Suppressor macrophage treated with lipopolysaccharide for 4 hours (primary cell): ENCODE data around the gene SLC16A3.
"Not testable (repeated sequence)": the region's sequence is repeated elsewhere in the genome, so short reads cannot be mapped to it uniquely, and the experiment has no call there.

Experiments used
- DNase-seq: peaks from one replicate; pipeline ENCODE4 v3.0.0-alpha.2; 2020

Gene SLC16A3

DNA sequence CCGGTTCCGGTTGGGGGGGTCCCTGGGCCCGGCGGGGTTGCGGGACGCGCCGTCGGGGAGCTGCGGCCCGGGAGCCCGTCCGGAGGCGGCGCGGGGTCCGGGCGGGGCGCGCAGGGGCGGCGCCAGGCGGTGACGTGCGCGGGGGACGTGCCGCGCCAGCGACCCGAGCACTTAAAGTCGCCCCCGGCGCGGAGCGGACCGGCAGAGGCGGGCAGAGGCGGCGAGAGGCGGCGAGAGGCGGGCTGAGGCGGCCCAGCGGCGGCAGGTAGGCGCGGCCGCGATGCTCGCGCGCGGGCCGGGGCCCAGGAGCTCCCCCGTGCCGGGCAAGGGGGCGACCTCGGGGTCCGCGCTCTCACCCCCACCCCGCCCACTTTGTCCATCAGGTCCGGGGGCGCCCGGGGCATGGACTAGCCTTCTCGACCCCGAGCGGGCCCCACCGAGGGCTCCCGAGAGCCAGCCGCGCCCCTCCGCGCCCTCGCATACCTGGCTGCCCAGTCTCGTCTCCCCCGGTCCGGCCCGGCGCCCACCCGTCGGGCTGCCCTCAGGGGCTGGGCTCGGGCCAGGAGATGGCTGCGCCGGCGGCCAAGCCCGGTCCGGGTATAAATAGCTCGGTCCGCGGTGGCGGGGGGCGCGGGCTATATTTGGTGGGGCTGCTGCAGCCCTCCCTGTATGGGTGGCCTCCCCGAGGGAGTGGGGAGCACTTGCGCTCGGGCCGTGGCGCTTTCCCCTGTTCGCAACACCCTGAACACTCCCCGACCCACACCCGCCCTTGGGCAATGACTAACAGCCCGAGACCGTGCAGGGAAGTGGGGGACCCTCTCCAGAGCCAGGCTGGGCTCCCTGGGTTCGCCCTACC is at the start of gene SLC16A3:
Gene SLC16A3 (plus strand): TSS at position 201 of the 856 bp plus-strand sequence. CDS start 6,967 bp downstream, outside the sequence.
- DNase-seq: peak; percentile 89

DNA sequence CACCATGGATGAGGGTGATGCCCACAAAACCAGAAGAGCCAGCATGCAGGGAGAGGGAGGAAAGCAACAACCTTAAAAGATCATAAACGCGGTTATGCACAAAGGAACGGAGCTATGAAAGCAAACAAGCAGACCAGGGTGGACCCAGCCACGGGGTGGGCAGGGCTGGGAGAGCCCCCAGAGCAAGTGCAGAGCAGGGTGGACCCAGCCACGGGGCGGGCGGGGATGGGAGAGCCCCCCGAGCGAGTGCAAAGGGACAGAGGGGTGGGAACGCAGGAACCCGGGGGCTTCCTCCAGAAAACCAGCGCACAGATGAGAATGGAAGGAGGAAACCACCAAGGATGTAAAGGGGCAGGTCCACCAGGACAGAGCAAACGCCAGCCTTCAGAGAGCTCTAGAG is 49.4 kb upstream of the SLC16A3 start:
- no peak for DNase-seq

DNA sequence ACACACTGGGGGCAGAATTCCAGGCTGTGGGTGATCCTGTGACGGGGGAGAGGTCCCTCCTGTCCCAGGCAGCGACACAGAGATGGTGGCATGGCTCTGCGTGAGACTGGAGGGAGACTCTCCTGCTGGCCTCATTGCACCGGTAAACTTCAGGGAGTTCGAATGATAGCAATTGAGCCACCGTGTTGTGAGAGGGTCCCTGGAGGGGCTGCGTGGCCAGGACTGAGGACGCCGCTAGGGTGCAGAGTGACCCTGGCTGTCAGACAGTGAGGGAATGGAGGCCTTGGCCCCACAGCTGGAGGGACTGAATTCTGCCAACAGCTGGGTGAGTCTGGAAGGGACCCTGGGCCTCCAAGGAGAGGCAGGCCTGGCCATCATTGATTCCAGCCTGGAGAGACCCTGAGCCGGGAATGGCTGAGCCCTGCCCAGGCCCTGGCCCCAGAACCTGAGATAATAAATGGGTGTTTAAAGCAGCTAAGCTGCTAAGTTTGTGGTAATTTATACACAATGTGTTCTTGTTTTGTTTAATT is 48.8 kb upstream of the SLC16A3 start:
- DNase-seq: no peak

DNA sequence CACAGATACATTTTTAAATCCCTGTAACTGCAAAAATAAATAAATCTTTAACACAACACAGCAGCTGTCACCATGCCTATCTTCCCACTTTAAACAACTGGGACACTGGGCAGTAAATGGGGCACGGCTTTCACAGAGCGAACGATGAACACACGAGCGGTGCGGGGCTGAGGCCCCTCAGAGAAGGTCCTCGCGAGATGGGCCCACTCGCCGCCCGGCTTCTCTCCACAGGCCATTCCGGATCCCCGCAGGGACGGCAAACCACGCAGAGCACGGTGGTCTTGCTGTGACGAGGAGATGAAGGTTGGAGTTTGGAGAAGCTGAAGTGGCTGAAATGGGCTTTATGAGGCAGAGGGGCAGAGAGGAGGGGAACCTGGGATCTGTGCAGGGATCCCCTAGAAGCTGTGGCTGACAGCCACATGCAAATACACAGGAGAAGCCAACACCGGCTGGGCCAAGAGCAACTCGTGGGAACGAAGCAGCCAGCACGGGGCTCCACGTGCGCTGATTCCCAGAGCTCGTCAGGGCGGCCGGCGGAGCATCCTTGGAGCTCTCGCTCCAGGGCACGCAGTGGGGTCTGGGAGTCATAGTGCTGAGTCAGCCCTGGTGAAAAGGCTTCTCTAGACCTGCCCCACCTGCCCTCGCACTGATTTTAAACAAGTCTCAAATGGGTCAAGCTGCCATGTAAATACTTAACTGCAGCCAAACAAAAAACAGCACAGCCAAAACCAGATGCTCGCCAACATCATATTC is 47.9 kb upstream of the SLC16A3 start:
- DNase-seq: no peak

DNA sequence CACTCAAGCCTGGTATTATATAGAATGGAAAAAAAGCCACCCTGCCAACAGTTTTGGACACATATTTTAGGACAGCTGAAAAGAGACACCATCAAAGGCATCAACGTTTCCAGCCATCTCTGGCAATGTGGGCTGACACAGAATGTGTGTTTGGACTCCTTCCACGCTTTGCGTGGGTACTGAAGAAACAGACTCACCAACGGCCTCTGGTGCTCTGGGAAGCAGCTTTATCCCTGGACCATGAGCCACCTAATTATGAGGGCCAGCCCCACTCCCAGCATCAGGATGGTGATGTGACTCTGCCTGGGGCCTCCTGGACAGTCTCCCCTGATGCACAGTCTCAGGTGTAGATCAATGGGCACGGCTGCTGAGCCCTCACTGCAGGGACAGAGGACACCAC is 44.1 kb upstream of the SLC16A3 start:
- DNase-seq: no peak

DNA sequence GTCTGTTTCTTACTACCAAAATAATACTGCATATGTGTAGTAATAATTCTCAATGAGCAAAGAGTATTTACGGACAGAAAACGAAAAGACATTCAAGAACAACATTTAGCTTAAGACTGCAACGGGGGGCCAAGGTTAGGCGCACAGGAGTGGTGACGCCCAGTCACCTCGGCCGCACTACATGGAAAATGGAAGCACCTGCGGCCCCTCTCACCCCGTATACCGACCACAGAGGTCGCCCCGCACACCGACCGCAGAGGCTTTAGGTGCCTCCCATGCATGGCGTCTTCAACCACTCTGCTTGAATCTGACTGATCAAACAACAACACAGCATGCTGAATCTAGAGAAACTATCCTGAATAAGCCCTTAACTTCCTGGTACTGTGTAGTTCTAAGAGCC is 42.6 kb upstream of the SLC16A3 start:
- DNase-seq: no peak

DNA sequence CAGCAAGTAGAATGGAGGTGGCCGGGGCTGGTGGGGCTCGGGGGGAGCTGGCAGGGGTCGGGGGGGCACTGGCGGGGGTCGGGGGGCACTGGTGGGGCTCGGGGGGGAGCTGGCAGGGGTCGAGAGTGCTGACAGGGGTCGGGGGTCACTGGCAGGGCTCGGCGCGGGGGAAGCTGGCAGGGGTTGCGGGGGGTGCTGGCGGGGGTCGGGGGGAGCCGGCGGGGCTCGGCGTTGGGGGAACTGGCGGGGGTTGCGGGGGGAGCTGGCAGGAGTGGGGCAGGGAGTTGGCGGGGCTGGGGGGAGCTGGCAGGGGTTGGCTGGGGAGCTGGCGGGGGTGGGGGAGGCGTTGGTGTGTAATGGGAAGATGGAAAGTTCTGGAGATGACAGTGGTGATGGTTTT is 41.3 kb upstream of the SLC16A3 start:
- no peak for DNase-seq

DNA sequence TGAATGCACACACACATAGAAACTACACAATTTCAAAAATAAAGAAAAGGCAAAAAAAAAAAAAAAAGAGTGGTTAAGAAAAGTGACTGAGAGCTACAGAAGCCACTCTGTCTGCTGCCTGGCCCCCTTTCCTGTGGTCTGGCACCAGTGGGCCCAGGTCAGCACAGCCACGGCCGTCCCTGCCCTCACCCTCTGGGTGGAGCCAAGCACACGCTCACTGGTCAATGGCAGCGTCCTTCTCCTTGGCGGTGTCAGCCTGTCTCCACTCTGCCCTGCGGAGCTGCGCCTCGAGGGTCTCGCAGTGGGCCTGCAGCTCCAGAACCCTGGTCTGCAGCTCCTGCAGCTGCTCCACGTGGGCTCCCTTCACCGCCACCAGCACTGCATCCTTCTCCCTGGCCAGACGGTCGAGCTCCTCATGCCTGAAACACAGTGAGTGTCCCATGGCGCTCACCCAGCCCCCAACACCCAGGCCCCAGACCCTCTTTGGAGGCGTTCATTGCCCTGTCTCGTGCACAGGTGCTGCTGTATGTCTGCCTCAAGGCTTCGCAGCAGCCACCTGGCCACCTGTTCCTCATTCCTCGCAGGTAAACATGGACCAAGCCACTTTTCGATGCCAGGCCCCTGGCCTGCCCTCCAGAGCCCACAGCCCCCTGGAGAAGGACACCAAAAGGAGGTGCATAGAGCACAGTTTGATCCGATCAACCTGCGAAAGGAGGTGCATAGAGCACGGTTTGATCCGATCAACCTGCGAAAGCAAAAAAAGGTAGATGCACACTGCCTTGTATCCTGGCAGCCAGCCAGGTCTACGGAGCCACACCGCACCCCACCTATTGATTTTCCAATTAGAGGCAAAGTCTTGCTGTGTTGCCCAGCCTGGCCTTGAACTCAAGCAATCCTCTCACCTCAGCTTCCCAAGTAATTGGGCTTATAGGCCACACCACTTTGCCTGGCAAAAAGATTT is 40.6 kb upstream of the SLC16A3 start:
- DNase-seq: no peak

DNA sequence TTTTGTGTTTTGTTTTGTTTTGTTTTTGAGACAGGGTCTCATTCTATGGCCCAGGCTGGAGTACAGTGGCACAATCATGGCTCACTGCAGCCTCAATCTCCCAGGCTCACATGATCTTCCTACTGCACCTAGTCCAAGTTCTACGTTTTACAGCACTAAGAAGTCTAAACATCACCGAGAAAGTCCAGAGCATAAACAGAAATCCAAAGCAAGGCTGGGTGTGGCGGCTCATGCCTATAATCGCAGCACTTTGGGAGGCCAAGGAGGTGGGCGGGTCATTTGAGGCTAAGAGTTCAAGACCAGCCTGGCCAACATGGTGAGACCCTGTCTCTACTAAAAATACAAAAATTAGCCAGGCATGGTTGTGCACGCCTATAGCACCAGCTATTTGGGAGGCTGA is 35.8 kb upstream of the SLC16A3 start:
- not testable (repeated sequence) for DNase-seq

DNA sequence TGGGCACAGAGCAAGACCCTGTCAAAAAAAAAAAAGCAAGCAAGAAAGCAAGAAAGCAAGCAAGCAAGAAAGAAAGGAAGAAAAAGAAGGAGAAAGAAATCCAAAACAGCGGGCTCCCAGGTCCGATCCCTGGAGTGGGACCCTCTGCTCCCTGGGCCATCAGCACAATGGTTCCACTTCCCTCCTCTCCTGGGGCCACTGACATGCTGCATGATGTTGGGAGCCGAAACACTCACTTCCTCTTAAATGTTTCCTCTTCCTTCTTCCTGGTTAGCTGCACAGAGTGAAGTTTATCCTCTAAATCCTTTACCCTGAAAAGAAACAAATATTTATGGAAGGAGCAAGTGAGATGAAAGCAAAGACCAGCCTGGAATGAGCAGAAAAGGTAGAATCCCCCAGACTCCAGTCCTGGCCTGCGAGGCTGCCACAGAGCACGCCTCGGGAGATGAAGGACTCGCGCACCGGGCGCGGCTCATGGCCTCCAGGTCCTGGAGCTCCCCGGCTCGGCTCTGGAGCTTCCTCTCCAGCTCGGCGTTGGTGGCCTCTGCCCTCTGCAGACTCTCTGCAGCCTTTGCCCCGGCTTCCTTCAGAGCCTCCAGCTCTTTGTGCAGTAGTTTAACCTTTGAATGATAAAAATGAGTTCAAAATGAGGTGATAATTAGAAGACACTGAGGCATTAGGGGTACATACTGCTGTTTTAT is 35.2 kb upstream of the SLC16A3 start:
- peak; percentile 75 for DNase-seq

DNA sequence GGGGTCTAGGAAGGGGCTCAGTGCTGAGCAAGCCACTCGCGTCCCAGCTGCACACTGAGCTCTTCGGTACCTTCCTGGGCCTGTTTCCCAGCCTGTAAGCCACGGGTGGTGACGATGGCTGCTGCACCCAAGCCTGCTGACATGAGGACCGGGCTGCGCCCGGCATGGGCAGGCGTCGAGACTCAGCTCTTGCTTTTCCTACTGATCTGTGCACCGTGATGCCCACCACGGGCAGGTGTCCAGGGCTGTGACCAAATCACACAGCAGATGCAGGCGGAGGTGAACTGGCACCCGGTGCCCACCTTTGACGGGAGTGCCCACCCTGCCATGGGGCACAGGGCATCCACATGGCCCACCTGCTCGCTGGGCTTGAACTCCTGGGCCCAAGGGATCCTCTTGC is 34.1 kb upstream of the SLC16A3 start:
- no peak for DNase-seq

DNA sequence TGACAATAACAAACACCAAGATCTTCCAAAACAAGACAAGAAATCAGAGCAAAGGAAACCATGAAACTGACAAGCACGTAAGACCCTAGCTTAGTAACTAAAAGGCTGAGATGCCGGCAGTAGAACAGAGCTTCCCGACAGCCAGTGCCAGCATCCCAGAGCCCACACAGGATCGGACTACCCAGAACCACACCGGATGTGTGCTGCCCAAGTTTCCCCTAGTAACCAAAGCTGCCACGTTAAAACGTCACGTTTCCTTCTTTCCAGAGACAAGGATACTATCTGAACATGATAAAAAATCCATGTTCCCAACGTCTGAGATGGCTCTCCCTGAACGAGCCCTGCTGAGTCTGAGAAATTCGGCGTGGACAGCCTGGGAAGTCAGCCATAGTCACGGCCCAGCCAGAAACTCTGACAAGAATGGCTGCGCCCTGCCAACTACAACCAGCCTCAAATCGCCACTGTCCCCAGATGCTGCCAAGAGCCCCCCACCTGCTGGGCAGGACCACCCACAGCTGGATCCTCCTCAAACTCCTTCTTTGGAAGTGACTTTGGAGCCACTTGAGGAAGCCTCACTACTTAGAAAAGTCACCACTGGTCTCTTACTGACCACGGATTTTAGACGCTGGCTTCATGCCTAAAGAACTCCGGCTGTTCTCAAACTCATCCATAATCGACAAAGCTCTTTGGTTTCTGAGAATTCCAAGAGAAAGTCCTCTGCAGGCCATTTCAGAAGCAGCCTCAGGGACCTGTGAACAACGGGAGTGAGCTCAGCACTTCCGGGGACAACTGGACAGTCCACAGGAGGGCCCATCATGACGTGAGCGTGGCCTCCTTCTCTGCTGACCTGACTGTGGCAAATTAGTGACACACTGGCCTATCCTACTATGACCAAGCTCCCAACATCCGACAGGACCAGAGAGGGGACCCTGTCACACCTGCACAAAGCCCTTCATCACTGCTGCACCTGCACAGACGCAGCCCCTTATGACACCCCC is 32.9 kb upstream of the SLC16A3 start:
- DNase-seq: no peak

DNA sequence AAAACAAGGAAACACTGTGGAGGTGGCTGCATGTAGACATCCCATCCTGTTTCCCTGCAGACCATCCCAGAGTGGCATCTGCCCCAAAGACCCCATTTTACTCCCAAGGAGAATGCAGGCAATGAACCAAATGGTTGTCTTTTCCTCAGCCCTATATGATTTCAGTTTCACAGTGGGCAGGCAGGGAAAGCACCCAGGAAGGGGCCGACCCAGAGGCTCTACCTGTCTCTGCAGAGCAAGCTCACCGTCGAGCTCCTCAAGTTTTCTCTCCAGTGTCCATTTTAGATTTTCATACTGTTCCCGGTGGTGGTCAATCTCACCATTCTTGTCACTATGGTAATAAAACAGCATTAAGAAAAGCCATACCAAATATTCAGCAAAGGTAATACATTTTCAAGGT is 30.8 kb upstream of the SLC16A3 start:
- no peak for DNase-seq

DNA sequence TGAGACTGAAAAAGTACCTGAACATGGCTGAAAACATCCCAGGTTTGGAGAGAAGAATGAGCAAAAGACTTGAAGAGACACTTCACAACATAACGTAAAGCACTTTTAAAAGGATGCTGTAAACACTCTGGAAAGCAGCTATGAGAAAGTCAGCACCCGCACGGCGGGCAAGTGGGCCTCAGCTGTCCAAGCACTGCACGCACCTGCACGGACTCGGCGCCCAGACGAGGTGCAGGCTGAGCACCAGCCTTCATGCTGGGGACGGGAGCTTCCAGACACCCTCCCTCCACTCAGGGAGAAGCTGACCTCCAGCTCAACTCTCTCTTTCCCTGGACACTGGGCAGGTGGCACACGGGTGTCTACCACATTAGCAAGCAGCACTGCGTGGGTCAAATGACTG is 29.3 kb upstream of the SLC16A3 start:
- no peak for DNase-seq

DNA sequence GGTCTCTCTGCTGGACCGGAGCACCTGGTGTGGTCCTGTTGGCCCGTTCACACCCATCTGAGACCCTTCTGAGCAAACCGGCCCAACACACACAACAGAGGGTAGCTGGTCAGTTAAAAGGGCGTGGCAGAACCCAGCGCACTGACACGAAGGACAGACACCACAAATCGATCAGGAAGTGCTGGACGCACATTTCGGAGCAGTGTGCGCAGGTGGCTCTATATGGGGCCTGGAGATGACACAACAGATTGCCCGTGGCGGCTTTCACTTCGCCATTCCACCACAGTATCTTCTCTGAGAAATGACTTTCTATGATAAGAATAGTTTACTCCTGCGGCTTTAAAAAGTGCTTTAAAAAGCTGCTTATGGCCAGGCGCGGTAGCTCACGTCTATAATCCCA is 28.7 kb upstream of the SLC16A3 start:
- DNase-seq: no peak

DNA sequence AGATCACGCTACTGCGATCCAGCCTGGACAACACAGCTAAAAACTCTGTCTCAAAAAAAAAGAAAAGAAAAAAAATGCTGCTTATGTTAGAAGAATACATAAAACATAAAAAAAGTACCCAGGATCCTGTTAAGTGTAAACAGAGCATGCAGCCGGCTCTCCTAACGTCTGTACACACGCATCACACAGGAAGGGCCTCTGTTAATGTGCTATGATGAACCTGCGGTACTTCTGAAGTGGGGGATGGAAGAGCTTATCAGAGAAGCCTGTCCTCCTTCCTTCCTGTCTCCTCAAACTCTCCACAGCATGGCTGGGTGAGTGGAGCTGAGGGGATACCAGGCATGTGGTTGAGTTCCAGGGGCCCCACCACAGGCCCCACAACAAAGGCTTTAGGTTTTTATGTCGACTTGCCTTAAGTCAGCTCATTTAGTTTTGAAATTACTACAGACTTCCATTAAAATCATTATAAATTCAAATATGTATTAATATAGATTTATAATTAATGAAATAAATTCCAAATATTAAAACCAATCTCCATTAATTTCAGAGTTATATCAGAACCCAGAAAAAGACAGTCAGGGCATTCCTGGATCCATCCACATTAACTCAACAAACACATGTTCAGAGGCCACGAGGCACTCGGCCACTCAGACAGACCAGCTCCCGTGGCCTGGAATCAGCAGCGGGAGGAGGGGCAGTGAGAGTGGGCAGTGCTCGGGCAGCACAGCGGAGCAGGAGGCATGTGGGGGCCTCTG is 27.9 kb upstream of the SLC16A3 start:
- DNase-seq: no peak

DNA sequence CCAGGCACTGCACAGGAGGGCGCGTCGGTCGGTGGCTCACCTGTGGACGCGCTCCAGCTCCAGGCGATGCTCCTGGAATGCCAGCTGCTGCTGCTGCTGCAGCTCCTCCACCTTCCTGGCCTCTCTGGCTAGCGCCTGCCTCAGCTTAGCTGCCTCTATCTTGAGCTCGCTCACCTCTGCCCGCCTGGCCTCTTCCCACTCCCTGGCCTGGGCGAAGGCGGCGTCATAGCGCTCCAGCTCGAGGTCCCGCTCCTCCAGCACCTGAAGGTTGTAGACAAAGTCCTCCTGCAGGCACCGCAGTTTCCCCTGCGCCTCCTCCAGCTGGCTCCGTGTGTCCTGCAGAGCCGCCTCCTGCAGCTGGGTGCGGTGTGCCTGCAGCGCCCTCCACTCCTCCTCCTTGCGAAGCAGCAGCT is 27.3 kb upstream of the SLC16A3 start:
- no peak for DNase-seq

DNA sequence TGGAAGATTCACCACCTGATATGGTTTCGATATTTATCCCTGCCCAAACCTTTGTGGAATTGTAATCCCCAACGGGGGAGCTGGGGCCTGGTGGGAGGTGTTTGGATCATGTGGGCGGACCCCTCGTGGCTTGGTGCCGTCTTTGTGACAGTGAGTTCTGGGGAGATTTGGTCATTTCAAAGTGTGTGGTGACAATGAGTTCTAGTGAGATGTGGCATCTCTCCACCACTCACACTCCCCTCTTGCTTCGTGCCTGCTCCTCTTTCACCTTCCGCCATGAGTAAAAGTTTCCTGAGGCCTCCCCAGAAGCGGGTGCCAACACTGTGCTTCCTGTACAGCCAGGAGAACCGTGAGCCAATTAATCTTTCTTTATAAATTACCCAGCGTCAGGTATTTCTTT is 25.9 kb upstream of the SLC16A3 start:
- DNase-seq: no peak

DNA sequence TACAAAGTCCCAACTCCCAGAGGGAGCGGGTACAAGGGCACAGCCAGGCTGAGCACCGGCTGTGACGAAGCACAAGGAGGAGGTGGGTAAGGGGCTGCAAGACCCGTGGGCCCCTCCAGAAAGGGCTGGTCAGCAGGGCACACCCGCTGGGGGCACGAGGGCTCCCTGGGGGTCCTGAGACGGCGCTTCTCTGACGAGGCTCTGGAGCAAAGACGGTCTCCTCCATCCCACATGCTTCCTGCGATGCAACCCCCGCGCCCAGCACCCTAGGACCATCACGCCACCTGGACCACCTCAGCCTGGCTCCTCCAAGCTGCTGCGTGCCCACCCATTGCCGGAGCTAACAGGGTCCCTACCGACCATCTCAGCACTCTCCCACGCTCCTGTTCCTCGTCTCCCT is 24.9 kb upstream of the SLC16A3 start:
- no peak for DNase-seq
